ENCODE results near the gene SLX4IP.

The SLX4IP gene

DNA sequence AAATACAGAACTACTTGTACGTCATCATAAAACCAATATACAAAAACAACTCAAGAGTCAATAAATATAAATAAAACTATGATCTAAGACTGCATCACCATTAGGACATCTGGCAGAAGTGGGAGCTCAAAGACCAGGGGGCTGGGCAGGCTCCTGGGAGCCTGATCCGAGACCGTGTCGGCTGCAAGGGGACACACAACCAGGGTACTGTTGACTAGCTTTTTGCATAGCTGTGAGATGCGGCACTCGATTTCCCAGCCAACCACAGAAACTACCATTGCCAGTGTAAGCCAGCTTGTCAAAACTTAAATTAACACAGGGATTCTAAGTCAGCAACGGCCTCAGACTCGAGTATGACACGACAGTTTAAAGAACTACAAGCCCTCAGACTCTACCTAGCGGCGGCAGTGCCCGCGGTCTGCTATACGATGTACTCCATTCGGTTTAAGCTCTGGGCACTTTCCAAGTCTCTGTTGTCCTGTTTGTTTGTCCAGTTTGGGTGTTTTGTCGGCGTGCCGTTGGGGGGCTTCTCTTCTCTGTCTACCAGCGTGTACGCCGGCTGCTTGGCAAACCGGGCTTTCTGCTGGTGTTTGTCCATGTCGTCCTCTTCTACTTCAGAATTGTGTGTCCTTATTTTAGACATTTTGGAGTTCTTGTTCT lies 204.1 kb downstream of the SLX4IP start:
- no peak for DNase-seq

DNA sequence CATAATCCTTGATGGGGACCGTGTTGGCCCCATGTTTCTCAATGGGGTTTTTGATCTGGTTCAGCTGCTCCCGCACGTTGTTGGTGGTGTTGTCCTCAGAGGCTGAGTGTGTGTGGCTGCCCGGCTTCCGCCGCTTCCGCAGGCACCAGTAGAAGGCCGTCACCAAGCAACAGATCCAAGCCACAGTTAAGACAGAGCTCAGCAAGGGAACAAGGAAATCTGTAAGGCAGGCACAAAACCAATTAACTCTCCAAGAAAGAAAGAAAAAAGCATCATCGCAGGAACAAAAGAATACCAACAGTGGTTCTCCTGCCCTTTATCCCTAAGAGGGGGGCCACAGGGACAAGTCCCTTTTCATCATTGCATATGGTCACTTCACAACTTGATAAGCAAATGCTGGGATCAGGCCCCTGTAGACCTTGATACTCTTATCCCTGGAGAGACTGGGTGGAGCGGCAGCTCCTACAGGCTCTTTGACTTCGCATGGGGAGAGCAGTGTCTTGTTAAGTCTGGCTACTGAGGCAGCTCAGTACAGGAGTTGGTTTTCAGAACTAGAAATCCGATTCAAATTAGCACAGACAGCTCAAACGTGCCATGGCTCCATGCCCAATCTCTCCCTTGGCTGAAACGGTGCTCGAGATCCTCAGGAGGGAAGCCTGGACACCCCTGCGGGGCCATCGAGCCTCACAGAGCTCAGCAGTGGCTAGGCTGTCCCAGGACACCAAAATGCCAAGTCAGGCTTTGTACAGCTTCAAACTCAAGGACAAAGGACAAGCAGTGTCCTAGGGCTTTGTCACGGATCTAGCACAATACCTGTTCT lies 204.8 kb downstream of the SLX4IP start:
- DNase-seq = no peak

DNA sequence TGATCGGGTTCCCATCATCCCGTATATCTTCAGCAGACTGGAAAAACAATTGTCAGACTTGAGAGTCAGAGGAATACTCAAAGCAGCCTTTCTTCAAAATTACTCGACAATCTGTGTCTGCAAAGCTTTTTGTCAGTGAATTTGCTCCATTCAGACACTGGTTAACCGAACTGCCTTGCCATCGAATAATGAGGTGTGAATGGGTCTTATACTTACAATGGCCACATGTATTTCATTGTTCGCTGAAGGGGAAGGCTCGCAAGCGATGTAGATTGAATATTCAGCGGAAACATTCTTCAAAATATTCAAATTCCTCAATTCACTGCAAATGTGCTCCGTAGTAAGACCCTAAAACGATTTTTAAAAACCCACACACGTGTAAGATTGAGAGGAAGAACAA lies 205.8 kb downstream of the SLX4IP start:
- no peak for DNase-seq

DNA sequence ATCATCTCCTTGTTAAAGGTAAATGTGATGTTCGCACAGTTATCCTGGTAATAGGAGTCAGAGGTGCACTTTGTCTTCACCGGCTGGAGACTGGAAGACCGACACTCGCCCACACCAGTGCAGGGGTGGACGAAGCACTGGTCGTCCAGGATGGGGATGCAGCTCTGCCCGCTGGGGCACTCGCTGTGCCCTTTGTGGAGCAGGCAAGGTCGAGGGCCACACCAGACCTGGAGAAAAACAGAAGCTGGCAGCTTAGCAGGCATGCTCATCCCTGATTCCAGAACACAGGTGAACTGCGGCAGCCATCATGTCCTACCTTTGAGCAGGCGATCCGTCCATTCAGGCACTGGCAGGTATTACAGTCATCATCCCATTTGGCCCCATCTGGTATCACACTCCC lies 206.4 kb downstream of the SLX4IP start:
- no peak for DNase-seq

DNA sequence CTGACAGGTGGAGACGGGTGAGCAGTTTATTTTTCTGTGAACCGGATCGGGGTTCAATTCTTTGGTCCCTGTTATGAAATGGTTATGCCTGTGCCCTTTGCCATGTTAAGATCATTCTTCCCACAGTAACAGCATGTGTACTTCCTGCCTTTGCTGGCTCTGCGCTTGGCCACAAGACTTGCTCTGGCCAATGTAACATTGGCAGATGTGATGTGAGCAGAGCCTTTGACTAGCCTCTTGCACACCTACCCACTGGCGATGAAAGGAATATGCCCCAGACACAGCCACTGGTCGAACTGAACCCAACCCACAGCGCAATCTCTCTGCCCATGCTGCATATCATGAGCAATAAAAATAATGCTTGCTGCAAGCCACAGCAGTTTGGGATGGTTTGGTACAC lies 206.8 kb downstream of the SLX4IP start:
- no peak for DNase-seq

DNA sequence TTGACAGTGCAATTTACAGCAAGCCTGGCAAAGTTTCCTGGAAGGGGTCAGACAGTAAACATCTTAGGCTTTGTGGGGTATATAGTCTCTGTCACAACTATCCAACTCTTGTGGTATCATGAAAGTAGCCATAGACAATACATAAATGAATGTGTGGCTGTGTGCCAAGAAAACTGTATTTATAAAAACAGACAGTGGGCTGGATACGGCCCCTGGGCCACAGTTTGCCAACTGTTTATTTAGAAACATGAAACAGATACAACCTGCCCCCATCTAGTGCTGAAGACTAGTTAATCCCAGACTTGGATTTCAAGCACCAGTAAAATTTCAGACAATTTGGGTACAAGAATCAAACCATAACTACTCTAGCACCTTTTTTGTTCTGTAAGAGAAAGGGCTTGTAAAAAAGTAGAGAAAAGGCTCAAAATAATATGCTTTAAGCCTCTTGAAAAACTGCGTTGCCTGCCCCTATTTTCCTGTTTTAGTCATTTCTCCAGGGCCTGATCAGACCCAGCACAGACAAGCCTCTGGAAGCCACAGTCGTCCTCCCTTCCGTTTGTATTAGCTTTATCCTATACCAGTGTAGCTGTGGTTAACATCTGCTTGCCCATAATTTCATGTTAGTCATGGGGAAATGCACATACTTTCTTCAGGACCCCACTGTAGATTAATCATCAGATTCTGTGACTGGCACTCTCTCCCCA lies 207.9 kb downstream of the SLX4IP start:
- DNase-seq = no peak

DNA sequence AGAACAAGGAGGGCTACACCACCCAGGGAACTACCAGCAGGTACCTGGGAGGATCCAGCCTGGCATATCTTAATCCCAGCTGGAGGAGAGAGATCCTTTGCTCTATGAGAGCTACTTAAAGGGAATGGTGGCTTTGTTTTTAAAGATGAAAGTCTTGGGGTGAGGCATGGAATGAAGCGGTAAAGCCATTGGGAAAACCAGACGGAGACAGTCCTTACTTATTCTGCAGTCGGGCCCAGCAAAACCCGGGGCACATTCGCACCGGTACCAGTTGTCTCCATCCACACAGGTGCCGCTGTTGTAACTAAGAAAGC lies 208.4 kb downstream of the SLX4IP start:
- DNase-seq = no peak

DNA sequence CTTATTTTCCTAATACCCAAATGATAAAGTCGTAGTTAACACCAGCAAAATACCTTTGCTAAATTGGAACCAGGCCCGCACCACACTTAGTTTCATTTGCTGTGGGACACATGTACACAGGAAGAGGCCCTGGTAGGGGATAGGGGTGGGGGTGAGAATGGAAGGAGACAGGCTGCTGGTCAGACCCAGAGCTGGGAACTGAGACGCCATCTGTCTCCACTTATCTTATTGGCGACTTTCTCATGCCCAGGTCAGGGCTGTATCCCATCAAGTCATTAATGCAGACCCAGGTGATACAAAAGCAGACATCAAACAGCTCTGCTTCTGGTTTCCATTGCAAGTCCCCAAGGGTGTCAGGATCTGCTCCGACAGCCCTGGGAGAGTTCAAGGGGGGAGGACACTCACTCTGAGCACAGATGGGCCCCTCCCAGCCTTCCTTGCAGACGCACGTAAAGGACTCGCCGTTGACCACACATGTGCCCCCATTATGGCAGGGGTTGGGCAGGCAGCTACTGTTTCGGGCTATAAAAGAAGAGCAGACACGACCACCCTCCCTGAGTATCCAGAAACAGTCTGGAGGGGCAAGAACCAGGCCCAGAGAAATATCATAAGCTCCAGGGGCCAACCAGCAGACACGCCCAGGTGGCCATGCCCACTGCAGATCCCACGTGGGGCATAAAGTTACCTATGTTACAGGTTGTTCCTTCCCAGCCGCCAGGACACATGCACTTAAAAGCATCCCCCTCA lies 209.5 kb downstream of the SLX4IP start:
- DNase-seq = no peak

DNA sequence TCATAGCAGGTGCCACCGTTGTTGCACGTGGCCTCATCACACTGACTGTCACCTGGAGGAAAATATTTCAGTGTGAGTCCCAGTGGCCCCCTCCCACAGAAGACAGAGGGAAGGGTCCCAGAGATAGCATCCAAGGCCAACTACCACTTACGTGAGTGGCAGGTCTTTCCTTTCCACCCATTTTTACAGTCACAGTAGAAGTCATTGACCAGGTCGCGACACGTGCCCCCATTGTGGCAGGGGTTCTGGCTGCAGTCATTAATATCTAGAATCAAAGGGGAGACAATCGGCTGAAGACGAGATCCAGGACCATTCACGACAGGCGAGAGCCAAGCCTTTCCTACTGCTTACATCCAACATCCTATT lies 210.1 kb downstream of the SLX4IP start:
- DNase-seq = no peak

DNA sequence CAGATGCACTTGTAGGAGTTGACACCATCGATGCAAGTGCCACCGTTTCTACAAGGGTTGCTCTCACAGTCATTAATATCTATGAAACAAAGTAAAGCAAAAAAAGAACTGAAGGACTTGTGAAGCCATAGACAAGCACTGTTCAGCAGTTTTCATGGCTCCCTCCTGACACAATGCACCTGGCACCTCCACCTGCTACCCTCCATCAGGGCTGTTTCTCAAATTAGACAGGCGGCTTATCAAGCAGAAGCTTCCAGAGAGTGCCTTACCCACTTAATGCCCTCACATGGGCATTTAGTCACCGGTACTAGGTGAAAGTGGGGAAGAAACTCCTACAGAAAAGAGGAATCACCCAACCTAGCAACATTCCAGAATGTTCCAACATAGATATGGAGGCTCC lies 210.9 kb downstream of the SLX4IP start:
- no peak for DNase-seq

DNA sequence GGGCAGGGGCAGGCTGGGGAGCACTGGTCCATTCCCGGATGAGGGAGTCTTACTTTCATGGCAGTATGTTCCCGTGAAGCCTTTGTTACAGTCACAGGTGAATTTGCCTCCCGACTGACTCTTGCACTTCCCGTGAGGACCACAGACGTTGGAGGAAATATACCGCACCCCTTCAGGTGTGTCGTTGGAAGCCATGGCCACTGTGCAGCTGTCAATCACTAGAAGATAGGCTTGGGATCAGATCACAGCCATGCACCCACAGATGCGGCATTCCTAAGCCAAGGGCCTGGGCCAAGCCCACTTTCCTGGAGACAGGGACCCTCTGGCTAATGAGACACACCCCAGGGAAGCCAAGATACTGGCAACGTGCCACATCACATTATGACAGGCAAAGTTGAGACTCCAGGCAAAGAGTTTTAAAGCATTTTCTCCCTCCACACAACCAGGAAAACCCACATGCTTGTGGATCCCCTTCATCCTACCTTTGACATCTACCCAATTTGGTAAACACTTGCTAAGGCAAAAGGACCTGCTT lies 211.8 kb downstream of the SLX4IP start:
- no peak for DNase-seq

DNA sequence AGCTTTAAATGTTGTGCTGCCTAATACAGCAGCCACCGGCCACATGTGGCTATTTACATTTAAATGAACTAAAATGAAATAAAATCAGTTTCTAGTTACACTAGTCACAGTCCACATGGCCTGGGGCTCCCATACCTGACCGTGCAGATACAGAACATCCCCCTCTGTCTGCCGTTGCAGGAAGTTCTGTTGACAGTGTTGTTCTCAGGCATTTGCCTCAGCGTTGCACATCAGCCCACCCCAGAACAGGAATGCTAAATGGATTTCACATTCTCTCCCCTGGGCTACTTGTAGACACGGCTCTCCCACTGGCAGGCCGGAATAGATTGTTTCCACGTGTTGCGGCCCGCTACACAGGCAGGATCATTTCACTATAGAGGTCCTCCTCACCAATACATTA lies 212.4 kb downstream of the SLX4IP start:
- DNase-seq = no peak

DNA sequence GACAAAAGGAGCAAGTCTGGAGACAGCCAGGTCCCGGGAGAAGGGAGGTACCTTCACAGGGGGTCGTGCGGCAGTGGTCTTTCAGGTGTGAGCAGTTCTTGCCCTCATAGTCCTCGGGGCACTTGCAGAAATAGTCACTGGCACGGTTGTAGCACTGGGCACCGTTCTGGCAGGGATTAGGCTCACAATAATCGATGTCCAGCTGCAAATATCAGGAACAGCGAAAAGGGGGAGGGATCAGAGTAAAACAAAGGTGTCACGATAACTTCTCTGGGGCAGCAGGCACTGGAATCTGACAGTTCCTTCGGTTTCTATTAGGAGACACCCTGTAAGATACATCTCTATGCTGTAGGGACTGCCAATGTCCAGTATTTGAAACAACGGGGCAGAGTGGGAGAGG lies 212.8 kb downstream of the SLX4IP start:
- DNase-seq = no peak

DNA sequence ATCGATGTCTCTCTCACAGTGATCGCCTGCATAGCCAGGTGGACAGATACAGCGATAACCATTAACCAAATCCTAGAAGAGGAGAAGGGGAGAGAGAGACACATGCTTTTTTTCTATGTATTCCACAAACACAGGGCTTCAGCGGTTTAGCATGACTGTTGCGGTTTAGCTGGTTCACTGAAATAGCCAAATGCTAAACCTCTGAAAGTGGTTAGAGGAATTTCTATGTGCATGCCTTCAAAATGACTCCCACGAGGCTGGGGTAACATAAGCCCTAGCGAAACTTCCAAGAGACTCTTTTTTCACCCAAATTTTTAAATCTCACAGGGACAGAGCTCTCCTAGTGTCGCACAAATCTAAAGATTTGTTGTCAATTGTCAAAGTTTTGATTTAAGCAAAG lies 213.5 kb downstream of the SLX4IP start:
- no peak for DNase-seq

DNA sequence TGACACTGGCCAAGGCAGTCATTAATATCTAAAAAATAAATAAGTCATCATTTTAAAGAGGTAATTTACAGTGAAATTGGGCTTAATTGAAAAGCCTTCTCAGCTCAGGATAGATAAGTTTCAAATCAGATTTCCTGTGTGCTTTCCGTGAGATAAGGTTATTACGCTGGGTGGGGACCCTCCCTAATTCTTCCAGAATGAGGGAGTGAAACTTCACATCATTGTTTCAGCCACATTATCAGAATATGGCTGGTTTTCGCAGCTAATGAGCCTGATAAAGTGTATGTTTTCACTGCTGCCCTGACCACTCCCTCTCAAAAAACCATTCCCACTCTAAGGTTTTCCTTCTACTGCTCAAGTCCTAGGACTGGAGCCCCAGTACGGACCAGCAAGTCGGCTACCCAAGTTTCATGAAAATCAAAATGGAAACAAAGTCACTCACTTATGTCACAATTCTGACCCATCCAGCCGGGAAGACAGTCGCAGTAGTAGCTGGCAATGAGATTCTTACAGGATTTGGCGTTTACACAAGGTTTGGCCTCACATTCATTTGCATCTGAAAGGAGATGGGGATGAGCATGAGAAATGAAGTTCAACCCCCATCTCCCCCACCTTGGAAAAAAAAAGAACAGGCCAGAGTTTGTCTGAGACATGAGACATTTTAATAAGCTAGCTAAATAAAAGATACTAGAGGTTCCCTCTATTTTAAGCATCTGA lies 214.1 kb downstream of the SLX4IP start:
- DNase-seq = no peak

DNA sequence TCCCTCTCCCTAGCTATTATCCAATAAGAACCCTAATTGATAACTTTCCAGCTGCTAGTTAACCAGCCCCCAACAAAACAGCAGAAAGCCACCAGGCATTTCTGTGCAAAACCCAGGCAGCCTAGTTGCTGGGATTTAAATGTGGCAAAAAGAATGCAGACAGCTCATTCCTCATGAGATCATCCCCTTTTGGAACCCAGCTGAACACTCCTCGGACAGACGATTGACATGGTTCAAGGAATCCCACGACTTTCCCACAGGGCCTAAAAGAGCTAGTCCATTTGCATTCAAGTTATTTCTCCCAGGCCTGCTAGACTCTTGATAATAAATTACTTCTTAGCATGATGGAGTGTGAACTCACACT lies 214.7 kb downstream of the SLX4IP start:
- DNase-seq = no peak

DNA sequence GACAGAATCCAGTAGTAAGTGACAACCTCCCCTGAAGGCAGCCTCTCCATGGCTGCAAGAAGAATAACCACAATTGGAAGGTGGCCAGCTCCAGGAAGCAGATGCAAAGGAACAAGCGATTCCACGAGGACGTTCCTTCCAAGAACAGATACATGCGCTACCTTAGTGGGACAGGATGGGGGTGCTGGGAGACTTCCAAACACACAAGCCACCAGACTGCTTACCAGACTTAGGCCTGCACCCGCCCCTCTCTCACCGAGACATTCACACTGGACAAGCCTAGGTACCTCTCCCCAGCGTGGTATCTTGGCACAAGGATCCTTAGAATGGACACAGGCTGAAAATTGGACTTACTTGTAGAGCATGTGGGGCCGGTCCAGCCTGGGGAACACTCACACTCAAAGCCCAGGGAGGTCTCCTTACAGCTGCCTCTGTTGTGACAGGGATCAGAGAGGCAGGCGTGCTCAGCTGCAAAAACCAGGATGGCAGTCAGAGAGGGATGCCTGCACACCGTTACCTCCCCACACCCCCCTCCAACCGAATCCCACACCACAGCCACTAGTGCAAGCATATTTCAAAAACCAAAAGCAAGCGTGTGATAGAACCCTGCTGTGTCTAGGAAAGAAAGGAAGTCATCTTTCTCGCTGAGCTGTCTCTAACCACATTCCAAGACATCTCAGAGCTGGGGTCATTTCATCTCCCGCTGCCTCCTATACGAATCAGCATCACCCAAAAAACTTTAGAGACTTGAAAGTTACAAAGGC lies 216.3 kb downstream of the SLX4IP start:
- DNase-seq = no peak

DNA sequence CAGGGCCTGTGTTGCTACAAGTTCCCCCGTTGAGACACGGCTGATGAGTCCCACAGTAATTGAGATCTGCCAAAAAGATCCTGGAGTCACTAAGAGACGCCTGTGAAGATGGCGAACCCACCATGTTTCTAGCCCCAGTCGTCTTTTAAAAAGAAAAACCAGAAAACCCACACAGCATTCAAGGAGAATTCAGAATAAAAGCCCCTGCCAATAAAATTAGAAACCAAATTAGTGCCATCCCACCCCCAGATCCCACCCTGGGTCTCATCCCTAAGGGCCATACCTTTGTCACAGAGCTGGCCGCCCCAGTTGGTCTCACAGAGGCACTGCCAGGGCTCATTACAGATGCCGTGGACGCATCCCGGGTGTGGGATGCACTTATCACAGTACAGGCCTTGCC lies 217.1 kb downstream of the SLX4IP start:
- no peak for DNase-seq

DNA sequence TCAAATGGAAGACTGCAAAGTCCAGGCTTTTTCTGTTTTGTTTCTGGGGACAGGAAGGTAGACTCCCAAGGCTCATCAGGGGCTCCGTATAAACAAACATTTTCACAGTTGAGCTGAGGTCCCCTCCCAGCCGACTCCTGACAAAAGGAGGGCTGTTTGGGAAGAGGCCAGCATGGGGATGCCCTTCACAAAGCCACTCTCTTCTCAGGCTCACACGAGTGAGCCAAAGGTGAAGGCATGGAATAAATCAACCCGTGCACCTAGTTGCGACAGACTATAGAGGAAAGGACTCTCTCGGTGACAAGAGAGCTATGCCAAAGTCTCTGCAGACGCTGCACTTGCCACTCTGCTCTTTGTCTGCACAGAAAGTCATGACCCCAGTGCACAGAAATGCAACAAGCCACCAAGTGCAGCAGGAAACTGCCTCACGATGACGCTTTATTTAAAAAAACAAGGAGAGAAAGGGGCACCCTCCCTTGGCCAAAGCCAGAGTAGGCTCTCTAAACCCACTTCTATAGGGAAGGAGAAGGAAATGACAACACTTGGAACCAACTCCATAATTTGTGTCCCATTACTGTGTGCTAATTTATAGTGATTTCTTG lies 217.7 kb downstream of the SLX4IP start:
- no peak for DNase-seq

DNA sequence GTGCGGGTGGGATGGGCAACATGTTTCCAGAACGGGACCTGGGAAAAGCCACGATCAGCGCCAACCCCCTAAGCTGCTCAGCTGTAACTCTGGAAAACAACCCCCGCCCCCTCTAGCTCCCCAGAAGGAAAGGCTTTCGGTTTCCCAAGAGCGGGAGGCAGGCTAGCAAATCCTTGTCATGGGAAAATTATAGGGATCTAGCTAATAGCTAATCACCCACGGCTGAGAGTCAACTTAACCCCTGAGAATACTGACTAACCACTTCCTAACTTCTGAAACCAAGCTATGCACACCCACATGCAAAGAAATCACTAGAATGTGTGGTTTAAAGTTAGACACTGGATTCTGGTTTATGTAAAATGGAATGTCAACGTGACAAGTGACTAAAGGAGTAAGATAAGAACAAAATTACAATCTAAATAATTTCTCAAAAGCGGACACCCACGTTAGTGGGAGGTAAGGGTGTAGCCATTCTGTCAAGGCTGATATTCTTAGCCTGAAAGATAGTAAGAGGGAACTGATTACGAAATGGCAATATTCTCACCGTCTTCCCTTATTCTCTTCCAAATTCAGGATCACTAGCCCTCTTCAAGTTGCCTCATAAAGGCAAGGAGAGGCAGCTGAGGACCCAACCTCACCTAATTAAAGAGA lies 218.6 kb downstream of the SLX4IP start:
- no peak for DNase-seq

DNA sequence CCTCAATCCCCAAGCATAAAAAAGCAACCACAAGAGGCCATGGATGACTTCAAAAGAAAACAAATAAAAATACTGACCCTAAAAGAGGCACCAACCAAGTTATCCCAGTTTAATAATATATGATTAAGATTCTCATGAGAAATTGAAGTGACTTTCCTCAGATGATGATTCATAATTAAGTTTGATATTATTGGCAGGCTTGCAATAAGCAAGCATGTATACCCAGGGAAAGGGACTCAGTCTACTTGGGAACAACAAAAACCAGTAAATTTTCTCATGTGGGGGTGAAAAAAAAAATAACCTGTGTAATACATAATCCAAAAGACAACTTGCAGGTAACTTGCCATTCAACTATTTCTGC lies 219.1 kb downstream of the SLX4IP start:
- no peak for DNase-seq
